Measurements from ENCODE around the gene ZNF334. TPM values are rescaled to one million over a fixed set of nuclear protein-coding genes. Genes with fewer than 3 reads are reported as not detected.

ZNF334 gene
- total RNA-seq, 1 experiment from 2014 or later: not detected

- intact Hi-C loops (cut with micrococcal nuclease): no loop called here
- Mint-ChIP-seq H3K4me1 (ENCODE audit: insufficient read depth, unreplicated experiment) (no peaks in the 10 kb centered on the region), H3K27ac (ENCODE audit: low read depth, unreplicated experiment) (no peak overlapping the region), H3K27me3 (ENCODE audit: insufficient read depth, unreplicated experiment) (no peaks in the 10 kb centered on the region), H3K36me3 (ENCODE audit: insufficient read depth, unreplicated experiment) (no peaks in the 10 kb centered on the region), H3K4me3 (ENCODE audit: unreplicated experiment) (no peak overlapping the region), H3K9me3 (ENCODE audit: unreplicated experiment) (no peaks in the 10 kb centered on the region)
- no peak for TF ChIP-seq CTCF (IDR thresholded peaks at IDR 0.05; ENCODE audit: unreplicated experiment)
- ChIA-PET CTCF (interaction anchor here (0.6 kb wide), 1 partner anchor 227 kb away, joined by 3 read pairs; no protein-coding TSS in a partner anchor), POLR2A (interaction anchor here (0.6 kb wide), 1 partner anchor 11 kb away, joined by 3 read pairs; no protein-coding TSS in a partner anchor)
- no peak for DNase-seq (ENCODE audit: unreplicated experiment)
- no TSS peak for BruUV-seq (replicated peaks)
Observed at GRCh38 chr20:46455729-46456128, 57.6 kb downstream of the ZNF334 start.

Other genes starting within 250 kb of the ZNF334 start
- not detected in 2 replicates for gene CDH22, start 205.1 kb downstream of the ZNF334 start, total RNA-seq (2022)
- 21.1 and 31.7 TPM in 2 replicates for gene ELMO2, start 106.9 kb downstream of the ZNF334 start, total RNA-seq (2022)
- gene OCSTAMP, start 37.1 kb upstream of the ZNF334 start, total RNA-seq (2022): not detected in 2 replicates
- gene SLC13A3, start 137.9 kb upstream of the ZNF334 start, total RNA-seq (2022): not detected in 2 replicates
- 11.0 and 16.2 TPM in 2 replicates for gene TP53RK, start 175.9 kb upstream of the ZNF334 start, total RNA-seq (2022)
- not detected in 2 replicates for gene SLC2A10, start 196.1 kb upstream of the ZNF334 start, total RNA-seq (2022)